KOPT-K1 (cell line): ENCODE measurements around the gene SCLY.

Experiments used
- H3K27ac ChIP-seq: fragments of 200-600 bp; sonication (generic); 2 replicates; pipeline ENCODE4 v1.5.1; 2016; ENCODE audit warnings: antibody characterized with exemption, mild to moderate bottlenecking, low read depth, low read length; ENCODE audit not compliant: poor library complexity, severe bottlenecking
- H3K36me3 ChIP-seq: fragments of 200-600 bp; sonication (generic); 2 replicates; pipeline ENCODE4 v1.5.1; 2017; ENCODE audit warnings: antibody characterized with exemption, mild to moderate bottlenecking, low read length, moderate library complexity; ENCODE audit not compliant: insufficient read depth
- H3K9me3 ChIP-seq: fragments of 200-600 bp; sonication (generic); 2 replicates; pipeline ENCODE4 v1.5.1; 2017; ENCODE audit warnings: antibody characterized with exemption, low read length, mild to moderate bottlenecking; ENCODE audit not compliant: insufficient read depth, poor library complexity, severe bottlenecking

SCLY gene

GRCh38 chr2:238146884-238147544 lies 86.2 kb downstream of the SCLY start:
- Histone ChIP-seq H3K36me3 (no peaks in the 10 kb centered on the region), H3K9me3 (no peaks in the 10 kb centered on the region), H3K27ac (no peak overlapping the region)

- Histone ChIP-seq H3K27ac (no peak overlapping the region), H3K9me3 (peaks cover under 1% of the 10 kb centered on the region), H3K36me3 (no peaks in the 10 kb centered on the region)
Observed at GRCh38 chr2:238148981-238149380, 88.2 kb downstream of the SCLY start.
